M059J (cell line): ENCODE results near the gene SPAG5. TPM values are rescaled to one million over a fixed set of nuclear protein-coding genes. Genes with fewer than 3 reads are reported as not detected.

ENCODE experiments used
- DNase-seq: peaks from one replicate; pipeline ENCODE4 v3.0.0-alpha.2; 2012; ENCODE audit warnings: low read depth
- total RNA-seq: library from RNA; depleted of rRNA; stranded (reverse); fragments of >200 nt; shearing (Covaris generic); gene quantifications from 2 replicates; pipeline ENCODE4 v1.2.3, GENCODE V29; 2014

Gene SPAG5
- total RNA-seq, 1 experiment from 2014 or later, result 104 TPM

DNA sequence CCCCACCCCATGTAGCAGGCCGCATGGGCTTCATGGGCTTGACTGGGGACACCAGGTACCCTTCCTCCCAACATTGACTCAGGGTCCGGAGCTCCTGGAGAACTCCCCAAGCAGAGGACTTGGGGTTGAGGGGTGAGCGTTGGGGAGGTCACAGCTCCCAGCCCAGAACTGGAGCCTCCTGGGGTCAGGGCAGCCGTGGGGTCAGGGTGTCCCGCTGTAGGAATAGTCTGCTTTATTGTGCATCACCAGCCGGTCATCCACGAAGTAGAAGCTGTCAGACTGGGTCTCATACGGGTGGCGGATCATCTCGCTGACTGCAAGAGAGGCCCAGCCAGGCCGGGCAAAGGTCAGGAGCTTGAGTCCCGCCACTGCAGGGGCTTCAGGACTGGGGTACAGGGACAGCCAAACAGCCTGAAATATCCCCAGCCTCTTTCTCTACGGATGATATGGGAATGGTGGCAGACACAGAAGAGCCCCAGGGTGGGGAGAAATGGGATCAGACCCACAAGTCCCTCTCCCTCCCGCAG is 51.7 kb downstream of the SPAG5 start:
- no peak for DNase-seq

DNA sequence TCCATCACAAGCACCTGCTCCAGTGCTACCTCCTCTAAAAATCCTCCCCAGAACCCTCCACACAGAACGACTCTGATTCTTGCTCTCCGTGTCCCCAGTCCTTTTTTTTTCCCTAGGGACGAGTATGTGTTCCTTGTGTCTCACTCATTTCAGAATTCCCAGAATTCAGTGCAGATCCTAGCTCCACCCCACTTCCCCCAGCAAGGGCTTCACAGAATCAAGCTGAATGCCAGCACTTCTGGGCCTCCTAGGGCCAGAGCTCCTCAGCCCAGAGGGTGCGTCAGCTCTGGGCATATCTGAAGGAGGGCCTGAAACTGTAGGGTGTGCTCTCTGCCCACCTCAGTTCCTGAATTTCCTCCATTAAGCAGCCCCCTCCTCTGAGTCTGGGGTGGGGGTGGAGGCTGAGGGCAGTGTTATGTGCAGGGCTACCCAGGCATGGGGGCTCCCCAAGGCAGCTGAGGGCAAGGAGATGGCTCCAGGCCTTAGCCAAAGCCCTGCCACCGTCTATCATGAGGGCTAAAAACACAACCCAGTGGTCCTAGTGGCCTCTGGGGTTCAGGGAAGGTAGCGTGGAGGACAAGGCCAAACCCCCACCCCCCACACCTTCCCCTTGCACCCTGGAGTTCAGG is 52.9 kb downstream of the SPAG5 start:
- no peak for DNase-seq

DNA sequence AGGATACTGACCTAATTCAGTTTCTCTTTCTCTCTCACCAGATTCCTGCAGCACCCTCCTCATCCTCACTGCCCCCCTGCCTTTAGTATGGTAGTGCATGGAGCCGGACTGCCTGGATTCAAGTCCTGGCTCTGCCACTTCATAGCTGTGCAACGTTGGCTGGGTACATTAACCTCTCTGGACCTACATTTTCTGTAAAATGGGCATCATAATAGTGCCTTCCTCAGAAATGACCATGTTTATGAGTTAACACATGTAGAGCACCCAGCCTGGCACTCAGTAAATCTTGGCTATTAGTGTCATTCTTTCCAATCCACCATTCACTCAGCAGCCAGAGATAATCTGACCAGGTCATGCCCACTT is 53.7 kb downstream of the SPAG5 start:
- DNase-seq, result no peak

DNA sequence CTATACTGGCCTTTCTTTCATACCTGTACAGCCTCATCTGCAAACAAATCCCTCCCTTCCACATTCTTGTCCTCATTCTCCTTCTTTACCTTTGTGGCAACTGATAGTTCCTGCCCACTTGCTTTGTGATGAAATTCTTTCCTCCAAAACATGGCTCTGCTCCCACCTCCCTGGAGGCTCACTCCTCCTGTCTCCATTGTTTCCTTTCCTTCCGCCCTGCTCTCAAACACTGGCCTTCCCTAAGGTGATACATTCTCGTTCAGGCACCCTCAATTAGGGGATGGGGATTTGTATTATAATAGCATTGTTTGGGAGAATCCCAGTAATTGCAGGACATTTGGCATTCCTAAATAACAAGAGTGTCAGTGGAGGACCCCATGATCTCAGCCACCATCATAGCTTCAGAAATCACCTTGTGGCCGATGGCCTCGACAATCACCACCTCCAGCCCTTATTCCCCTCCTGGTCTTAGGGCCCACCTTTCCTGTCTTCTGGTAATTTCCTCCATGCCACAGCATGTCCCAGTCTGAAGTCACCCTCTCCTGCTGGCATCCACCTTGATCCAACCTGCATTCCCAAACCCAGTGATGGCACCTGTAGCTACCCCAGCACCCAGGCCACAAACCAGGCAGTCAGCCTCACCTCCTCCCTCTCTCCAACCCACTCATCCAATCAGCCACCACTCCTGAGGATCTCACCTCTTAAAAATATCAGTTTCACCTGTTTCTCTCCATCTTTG is 54.3 kb downstream of the SPAG5 start:
- DNase-seq, result no peak

- no peak for DNase-seq
These were observed 57.4 kb downstream of the SPAG5 start for GRCh38 chr17:28541439-28541838.

GRCh38 chr17:28540231-28540630 is 58.6 kb downstream of the SPAG5 start:
- no peak for DNase-seq

DNA sequence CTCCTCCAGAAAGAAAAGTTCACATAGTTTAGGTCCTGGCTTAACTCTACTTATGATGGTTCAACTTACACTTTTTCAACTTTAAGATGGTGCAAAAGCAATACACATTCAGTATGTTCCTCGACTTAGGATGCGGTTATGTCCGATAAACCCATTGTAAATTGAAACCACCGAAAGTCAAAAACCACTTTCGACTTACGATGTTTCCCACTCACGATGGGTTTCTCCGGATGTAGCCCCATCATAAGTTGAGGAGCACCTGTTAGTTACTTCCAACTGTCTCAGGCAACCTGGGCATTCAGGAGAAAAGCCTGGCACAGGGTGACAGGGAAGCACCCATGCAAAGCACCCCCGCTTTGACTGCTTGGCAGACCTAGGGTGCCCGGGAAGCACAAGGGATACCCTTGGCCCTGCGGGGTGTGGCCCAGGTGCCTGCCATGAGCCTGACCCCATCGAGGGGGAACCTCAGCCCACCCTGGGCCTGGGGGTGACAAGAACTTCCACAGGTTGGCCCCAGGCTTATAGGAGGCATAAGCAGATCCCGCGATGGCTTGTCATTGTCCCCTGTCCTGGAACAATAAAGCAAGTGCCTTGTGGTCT is 60.4 kb downstream of the SPAG5 start:
- no peak for DNase-seq

DNA sequence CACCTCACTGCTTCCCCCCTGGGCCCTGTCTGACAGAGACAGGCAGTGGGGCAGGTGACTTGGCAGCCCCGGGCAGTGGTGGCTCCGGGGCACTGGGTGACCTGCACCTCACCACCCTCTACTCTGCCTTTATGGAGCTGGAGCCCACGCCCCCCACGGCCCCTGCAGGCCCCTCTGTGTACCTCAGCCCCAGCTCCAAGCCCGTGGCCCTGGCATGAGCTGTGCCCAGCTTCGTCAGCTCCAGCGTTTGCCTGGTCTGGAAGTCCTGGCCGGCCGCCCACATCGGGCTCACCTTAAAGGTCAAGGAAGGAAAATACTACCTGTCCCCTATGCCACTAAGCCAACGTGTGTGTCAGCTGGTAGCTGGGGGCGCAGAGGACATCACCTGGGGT is 61.6 kb downstream of the SPAG5 start:
- no peak for DNase-seq

- no peak for DNase-seq
These were observed 62.1 kb downstream of the SPAG5 start for GRCh38 chr17:28536532-28537218.

- no peak for DNase-seq
These were observed 64.0 kb downstream of the SPAG5 start for GRCh38 chr17:28534740-28535375.

GRCh38 chr17:28533091-28533807 is 65.6 kb downstream of the SPAG5 start:
- peak; percentile 85 for DNase-seq

DNA sequence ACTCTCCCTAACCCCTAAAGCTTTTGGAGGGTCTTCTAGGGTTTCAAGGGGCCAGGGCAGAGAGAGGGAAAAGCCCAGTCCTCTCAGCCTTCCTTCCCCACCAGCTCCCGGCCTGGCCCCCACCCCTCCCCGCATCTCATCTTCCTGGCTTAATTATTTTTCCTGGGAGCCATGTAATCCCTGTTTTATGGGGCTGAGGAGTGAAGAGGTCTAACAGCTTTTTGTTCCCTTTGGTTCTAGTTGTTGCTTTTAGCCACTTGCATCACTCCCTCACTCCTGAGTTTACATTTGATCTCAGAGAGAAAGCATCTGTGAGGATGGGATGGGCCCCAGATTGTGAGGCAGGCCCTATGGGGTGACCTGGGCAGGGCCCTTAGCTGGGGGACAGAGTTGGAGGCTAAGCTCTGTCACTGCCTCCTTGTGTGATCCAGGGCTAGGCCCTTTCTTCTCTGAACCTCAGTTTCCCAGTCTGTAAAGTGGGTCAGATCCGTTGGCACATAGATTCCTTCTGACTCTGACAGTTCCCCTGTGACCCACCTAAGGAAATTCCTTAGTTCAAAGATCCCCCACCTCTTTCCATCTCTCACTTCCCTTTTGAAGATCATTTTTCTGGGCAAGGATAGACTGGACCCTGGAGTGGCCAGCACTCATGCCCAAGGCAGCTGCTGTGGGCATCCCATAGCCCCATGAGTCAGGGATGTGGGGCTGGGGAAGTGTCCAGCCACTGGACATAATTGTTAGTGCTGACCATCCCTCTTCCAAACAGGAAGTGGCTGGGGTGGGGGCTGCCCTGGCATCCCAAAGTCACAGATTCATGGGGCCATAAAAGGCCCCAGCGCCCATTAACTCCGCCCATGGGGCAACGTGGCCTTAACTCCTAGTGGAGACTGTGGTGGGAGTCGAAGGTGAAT is 66.5 kb downstream of the SPAG5 start:
- DNase-seq, result peak; percentile 88

- DNase-seq, result no peak
These were observed 67.9 kb downstream of the SPAG5 start for GRCh38 chr17:28530926-28531325.

- DNase-seq, result no peak
These were observed 68.6 kb downstream of the SPAG5 start for GRCh38 chr17:28530250-28530649.

GRCh38 chr17:28529013-28529400 is 69.8 kb downstream of the SPAG5 start:
- DNase-seq, result no peak

DNA sequence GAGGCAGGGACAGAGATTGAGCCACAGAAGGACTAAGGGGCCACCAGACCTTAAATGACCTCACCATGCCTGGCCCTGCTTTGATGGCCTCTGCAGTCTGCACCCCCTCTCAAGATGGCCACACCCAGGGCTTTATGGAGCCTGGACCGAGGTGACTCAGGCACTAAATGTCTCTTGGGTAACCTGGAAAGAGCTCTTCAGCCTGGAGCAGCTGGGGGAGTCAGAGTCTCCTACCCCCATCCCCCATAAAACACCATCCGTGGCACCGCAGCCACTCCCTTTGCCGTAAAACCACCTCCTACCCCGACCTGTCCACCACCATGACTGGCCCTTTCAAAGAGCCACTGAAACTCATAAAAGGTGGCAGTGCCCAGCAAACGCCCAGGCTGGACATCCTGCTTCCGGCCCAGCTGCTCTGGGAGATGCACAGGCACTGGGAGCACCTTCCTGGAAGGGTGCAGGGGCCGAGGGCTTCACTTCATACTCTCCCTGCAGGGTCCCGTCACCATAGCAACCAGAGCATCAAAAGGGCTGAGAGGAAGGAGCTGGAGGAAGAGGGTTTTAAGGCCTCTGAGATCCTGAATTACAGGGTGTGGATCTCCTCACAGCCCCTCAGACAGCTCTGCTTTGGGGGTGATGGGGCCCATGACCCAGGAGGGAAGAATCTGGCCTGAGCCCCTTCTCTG is 70.4 kb downstream of the SPAG5 start:
- DNase-seq, result peak; percentile 70

DNA sequence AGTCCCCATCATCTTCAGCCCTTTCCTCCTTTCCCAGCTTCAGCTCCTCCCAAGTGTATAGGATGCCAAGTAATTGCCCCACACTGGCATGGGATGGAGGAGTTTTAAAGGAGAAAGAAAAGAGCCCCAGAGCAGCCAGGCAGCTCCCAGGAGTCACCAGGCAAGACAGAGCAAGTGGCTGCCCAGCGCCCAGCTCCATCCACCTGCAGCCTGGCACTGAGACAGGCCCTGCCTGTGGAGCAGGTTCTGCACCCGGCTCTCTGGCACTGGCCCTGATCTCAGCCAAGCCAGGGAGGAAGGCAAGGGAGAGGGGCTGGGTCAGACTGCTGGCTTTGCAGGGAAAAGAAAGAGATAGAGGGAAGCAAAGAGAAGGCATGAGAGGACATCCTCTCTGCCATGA is 71.0 kb downstream of the SPAG5 start:
- DNase-seq, result no peak
